ENCODE measurements around the gene NRP2.

Gene NRP2

GRCh38 chr2:205682239-205682970, at the start of gene NRP2:
Gene NRP2 (plus strand): TSS chr2:205682501. CDS start chr2:205683291, 790 bp downstream.
- DNase-seq (ENCODE audit: low spot score): peak; percentile 81

GRCh38 chr2:205633994-205634393, 48.3 kb upstream of the NRP2 start:
- DNase-seq (ENCODE audit: low spot score): no peak

- no peak for DNase-seq (ENCODE audit: low spot score)
Observed at GRCh38 chr2:205636549-205637319, 45.6 kb upstream of the NRP2 start.

- DNase-seq (ENCODE audit: low spot score): no peak
Observed at GRCh38 chr2:205637320-205637602, 45.0 kb upstream of the NRP2 start.

- no peak for DNase-seq (ENCODE audit: low spot score)
Observed at GRCh38 chr2:205637779-205638503, 44.4 kb upstream of the NRP2 start.

GRCh38 chr2:205640716-205641115, 41.6 kb upstream of the NRP2 start:
- DNase-seq (ENCODE audit: low spot score): no peak

GRCh38 chr2:205642599-205643356, 39.5 kb upstream of the NRP2 start:
- no peak for DNase-seq (ENCODE audit: low spot score)

- DNase-seq (ENCODE audit: low spot score): no peak
Observed at GRCh38 chr2:205643391-205643885, 38.9 kb upstream of the NRP2 start.

GRCh38 chr2:205644018-205644417, 38.3 kb upstream of the NRP2 start:
- DNase-seq (ENCODE audit: low spot score): no peak

- DNase-seq (ENCODE audit: low spot score): no peak
Observed at GRCh38 chr2:205646680-205647079, 35.6 kb upstream of the NRP2 start.

- no peak for DNase-seq (ENCODE audit: low spot score)
Observed at GRCh38 chr2:205650450-205650849, 31.9 kb upstream of the NRP2 start.

- no peak for DNase-seq (ENCODE audit: low spot score)
Observed at GRCh38 chr2:205650931-205651330, 31.4 kb upstream of the NRP2 start.

- no peak for DNase-seq (ENCODE audit: low spot score)
Observed at GRCh38 chr2:205651719-205652118, 30.6 kb upstream of the NRP2 start.

GRCh38 chr2:205654878-205655605, 27.3 kb upstream of the NRP2 start:
- DNase-seq (ENCODE audit: low spot score): no peak

GRCh38 chr2:205655779-205656456, 26.4 kb upstream of the NRP2 start:
- no peak for DNase-seq (ENCODE audit: low spot score)

- no peak for DNase-seq (ENCODE audit: low spot score)
Observed at GRCh38 chr2:205656461-205656860, 25.8 kb upstream of the NRP2 start.

- DNase-seq (ENCODE audit: low spot score): no peak
Observed at GRCh38 chr2:205656941-205657340, 25.4 kb upstream of the NRP2 start.

GRCh38 chr2:205657579-205657978, 24.7 kb upstream of the NRP2 start:
- no peak for DNase-seq (ENCODE audit: low spot score)

- no peak for DNase-seq (ENCODE audit: low spot score)
Observed at GRCh38 chr2:205658068-205658467, 24.2 kb upstream of the NRP2 start.

GRCh38 chr2:205658572-205658971, 23.7 kb upstream of the NRP2 start:
- DNase-seq (ENCODE audit: low spot score): no peak

- DNase-seq (ENCODE audit: low spot score): no peak
Observed at GRCh38 chr2:205659922-205660321, 22.4 kb upstream of the NRP2 start.
